Hypothalamus (tissue), 51 donors: Measurements from ENCODE around the gene FOXN1.

Experiments
- DNase-seq, 51 donors: peaks; one replicate each; lab custom pipeline; 2025; lab: John Stamatoyannopoulos, UW

The FOXN1 gene

GRCh38 chr17:28540231-28540630 is 34.1 kb downstream of the FOXN1 start:
- DNase-seq, result no peak

DNA sequence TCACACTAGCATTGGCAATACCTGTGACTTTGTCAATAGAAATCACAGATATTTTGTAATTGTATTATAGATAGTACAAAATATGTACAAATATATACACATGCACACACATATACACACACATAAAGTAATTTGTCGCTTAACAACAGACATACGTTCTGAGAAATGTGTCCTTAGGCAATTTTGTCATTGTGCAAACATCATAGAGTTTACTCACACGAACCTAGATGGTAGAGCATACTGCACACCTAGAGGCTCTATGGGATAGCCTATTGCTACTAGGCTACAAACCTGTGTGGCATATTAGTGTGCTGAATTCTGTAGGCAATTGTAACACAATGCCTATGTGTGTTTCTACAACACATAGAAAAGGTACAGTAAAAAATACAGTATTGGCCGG is 35.3 kb downstream of the FOXN1 start:
- no peak for DNase-seq

- no peak for DNase-seq
Measured at GRCh38 chr17:28544402-28545140, 38.4 kb downstream of the FOXN1 start.

DNA sequence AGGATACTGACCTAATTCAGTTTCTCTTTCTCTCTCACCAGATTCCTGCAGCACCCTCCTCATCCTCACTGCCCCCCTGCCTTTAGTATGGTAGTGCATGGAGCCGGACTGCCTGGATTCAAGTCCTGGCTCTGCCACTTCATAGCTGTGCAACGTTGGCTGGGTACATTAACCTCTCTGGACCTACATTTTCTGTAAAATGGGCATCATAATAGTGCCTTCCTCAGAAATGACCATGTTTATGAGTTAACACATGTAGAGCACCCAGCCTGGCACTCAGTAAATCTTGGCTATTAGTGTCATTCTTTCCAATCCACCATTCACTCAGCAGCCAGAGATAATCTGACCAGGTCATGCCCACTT is 39.0 kb downstream of the FOXN1 start:
- DNase-seq, result no peak

GRCh38 chr17:28545787-28546415 is 39.8 kb downstream of the FOXN1 start:
- no peak for DNase-seq

DNA sequence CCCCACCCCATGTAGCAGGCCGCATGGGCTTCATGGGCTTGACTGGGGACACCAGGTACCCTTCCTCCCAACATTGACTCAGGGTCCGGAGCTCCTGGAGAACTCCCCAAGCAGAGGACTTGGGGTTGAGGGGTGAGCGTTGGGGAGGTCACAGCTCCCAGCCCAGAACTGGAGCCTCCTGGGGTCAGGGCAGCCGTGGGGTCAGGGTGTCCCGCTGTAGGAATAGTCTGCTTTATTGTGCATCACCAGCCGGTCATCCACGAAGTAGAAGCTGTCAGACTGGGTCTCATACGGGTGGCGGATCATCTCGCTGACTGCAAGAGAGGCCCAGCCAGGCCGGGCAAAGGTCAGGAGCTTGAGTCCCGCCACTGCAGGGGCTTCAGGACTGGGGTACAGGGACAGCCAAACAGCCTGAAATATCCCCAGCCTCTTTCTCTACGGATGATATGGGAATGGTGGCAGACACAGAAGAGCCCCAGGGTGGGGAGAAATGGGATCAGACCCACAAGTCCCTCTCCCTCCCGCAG is 41.0 kb downstream of the FOXN1 start:
- DNase-seq, result no peak

DNA sequence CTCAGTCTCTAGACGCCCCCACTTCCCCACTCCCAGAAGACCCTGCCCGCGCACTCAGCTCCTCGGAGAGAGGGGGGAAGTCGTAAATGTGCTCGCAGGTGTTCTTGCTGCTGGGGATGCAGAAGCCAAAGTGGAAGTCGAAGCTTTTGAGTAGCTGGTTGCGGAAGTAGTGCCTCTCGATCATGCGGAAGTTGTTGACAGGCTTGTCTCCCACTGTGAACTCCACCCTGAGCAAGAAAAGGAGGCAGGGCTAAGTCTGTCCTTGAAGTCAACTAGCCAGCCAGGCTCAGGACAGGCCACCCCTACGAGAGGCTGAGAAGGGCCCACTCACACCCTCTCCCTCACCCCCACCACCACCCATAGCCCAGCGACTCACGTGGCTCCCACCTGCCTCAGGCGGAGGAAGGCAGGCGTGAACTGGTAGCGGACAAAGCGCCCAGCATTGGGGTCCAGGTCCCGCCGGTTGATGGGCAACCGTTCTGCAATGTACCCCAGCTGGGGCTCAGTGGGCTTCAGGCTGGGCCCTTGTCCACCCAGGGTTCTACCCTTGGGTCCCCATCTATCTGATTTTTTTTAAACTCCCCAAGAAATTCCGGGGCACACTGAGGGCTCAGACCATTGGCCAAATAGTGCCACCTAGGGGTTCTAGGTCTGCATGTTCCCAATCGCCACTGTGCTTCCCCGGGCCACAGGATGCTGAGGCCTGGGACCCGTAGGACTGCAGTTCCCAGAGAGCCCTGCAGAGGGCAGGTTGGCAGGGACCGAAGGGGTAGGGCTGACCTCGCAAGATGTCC is 41.7 kb downstream of the FOXN1 start:
- peak in 42 of 51 donors; percentile 6 to 76 (median 44) for DNase-seq

- DNase-seq, result no peak
Measured at GRCh38 chr17:28548417-28549130, 42.4 kb downstream of the FOXN1 start.

DNA sequence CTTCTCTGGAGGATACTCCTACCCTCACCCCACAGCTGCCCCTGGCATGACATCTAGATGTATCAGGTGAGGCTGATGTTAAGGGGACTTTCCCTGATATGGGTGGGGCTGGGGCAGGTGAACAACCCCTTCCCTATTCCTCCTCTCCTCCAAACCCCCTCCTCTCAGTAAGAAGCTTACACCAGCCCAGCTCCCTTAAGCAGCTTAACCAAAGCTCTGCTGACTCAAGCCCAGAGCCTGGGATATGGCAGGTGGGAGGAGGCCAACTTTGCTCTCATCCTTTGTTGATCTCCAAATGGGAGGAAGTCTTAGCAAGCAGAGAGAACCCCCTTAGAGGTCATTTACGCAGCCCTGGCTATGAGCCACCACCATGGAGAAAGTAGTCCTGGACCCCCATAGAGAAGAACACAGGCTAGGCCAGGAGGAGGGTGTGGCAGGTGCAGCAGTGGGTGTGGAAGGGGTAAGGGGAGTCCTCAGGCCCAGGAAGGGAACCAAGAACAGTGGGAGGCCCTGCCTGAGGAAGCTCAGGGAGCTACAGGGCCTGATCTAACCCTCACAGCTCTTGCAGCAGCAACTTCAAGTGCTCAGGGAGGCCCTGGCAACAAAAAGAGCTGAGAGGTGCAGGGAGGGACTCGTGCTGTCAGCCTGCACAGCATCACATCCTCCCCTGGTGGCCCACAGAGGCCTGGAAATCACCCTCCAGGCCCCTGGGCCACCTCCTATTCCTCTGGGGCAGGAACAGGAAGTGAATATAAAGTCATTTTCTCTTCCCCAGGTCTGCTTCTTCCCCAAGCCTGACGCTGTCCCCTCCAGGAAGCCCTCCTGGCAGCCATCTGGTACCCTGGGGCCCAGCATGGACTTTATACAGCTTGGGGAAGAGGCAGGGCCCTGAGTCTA is 43.3 kb downstream of the FOXN1 start:
- no peak for DNase-seq

GRCh38 chr17:28550858-28551257 is 44.7 kb downstream of the FOXN1 start:
- no peak for DNase-seq

- DNase-seq, result peak in 3 of 51 donors; percentile 10 to 50 (median 17)
Measured at GRCh38 chr17:28551421-28552175, 45.5 kb downstream of the FOXN1 start.

DNA sequence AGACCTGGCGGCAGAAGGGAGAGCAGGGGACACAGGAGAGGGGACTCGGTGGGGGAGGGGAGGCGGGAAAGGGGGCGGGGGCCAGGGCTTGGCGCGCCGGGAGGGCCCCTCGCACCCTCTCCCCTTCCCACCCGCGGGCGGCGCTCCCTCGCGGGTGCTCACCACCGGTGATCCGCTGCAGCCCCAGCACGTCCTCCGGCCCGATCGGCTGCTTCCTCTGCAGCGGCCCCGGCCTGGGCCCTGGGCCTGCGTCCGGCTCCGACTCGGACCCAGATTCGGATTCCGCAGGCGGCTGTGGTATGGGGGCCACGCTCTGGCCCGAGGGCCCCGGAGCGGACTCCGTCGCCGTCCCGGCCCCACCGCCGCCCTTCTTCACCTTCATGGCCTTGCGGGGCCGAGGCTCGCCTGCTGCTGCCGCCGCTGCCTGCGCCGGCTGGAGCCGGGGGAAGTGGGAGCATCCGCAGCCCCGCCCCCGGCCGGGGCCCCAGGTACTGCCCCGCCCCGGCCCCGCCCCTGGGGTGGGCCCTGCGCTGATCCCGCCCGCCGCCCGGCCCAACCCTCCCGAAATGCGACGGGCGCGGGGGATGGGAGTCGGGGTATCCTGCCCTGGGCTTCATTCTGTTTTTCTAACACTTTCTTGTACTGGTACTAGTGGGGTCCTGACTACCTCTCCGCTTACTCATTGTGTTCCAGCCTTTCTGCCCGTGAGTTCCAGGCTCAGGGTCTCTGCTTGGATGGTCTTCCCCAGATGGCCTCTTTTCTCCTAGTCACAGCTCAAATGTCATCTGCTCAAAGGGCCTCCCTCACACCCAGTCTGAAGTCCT is 46.2 kb downstream of the FOXN1 start, which contains the start of gene UNC119:
Gene UNC119, minus strand, starts transcription at position 449 of the 824 bp plus-strand sequence. Its CDS starts 67 bp downstream, at position 382.
- DNase-seq, result peak in 42 of 51 donors; percentile 6 to 77 (median 49)

GRCh38 chr17:28553000-28553505 is 46.9 kb downstream of the FOXN1 start:
- no peak for DNase-seq

- DNase-seq, result no peak
Measured at GRCh38 chr17:28554565-28554964, 48.4 kb downstream of the FOXN1 start.

DNA sequence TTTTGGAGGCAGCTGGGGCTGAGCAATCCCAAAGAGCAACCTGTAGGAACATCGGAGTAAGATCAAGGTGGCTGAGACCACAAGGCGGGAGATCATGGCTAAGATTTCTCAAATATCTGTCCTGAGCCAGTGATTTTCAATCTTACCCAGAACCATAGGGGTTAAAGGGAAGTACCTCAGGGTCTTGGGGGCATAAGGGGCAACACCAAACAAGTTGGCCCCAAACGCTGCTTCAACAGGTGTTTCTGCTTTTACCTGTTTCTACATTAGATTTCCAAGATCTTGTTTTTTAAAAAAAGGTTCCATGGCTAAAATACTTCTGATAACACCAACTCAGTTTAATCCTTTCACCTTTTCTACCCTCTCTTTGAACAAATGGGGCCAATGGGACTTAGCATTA is 48.9 kb downstream of the FOXN1 start:
- DNase-seq, result no peak

DNA sequence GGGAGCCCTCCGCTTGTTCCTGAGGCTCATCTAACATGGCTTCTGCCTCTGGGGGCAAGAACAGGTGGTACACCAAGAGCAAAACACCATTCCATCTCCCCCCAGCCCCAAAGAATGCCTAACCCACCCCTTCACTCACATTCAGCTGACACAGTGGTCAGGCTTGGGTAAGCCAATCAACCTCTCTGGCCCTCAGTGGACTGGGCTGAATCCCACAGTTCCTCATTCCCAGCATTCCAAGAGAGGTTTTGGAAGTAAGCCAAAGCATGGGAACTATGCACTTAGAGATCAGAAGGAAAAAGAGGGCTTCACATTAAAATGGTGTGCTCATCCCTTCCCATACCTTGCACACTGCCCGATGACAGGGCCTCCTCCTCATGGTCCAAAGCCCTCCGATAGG is 57.3 kb downstream of the FOXN1 start:
- DNase-seq, result no peak

- no peak for DNase-seq
Measured at GRCh38 chr17:28567604-28568003, 61.5 kb downstream of the FOXN1 start.

DNA sequence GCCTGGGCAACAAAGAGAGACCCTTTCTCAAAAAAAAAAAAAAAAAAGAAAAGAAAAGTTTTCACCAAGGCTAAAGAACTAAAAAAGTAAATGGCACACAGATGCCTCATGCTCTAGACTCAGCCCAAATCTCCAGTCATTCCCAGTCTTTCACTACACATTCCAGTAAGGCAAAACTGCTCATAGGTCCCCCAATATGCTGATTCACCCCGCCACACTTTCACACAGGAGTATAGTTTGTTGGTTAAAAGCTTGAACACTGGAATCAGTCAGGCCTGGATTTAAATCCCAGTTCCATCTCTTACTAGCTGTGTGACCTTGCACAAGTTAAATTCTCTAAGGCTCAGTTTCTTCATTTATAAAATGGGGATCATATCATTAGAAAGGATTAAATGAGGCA is 63.3 kb downstream of the FOXN1 start:
- DNase-seq, result no peak
